GM12801 (cell line): Measurements from ENCODE around the gene NPSR1.

Experiments used
- TF ChIP-seq, protein P1 (sequence below): IDR thresholded peaks from one replicate; pipeline ENCODE4 v1.5.1; 2011; ENCODE audit warnings: control low read depth; ENCODE audit not compliant: insufficient read length; ENCODE audit errors: extremely low read depth

NPSR1 gene

DNA sequence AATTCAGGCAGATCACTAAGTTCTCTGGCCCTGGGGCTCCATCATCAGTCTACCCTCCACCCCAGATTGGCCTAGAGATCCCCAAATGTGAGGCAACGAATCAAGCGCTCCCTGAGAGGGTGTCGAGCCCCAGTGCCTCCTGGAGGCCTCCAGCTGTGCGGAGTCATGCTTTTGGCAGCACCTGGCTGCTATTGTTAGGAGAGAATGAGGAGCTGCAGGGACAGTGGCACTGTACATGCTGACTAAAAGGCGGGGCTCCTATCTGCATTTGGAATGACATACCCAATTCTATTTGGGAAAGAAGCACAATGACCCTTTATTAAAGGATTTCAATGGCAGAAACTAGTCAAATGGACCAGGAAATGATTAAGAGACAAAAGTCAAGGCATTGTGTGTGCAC is 217.5 kb downstream of the NPSR1 start:
- TF ChIP-seq, protein P1, sequence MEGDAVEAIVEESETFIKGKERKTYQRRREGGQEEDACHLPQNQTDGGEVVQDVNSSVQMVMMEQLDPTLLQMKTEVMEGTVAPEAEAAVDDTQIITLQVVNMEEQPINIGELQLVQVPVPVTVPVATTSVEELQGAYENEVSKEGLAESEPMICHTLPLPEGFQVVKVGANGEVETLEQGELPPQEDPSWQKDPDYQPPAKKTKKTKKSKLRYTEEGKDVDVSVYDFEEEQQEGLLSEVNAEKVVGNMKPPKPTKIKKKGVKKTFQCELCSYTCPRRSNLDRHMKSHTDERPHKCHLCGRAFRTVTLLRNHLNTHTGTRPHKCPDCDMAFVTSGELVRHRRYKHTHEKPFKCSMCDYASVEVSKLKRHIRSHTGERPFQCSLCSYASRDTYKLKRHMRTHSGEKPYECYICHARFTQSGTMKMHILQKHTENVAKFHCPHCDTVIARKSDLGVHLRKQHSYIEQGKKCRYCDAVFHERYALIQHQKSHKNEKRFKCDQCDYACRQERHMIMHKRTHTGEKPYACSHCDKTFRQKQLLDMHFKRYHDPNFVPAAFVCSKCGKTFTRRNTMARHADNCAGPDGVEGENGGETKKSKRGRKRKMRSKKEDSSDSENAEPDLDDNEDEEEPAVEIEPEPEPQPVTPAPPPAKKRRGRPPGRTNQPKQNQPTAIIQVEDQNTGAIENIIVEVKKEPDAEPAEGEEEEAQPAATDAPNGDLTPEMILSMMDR: no peak

DNA sequence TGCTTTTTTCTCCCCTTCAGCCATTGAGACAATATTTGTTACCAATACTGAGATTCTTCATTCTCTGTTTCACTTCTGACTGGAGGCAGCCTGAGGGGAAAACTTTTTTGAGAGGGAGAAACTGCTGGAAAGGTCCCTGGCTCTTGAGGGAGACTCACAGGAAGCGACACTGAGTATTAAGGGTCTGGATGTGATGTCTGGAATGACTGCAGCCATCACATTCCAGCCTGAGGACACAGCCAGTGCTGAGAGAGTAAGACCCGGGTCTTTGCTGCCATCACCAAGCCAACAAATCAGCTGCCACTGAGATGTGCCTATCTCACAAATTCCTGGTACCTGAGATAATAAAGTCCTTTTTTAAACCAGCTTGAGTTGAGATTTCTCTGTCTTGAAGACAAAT is 221.9 kb downstream of the NPSR1 start:
- TF ChIP-seq, protein P1: no peak

DNA sequence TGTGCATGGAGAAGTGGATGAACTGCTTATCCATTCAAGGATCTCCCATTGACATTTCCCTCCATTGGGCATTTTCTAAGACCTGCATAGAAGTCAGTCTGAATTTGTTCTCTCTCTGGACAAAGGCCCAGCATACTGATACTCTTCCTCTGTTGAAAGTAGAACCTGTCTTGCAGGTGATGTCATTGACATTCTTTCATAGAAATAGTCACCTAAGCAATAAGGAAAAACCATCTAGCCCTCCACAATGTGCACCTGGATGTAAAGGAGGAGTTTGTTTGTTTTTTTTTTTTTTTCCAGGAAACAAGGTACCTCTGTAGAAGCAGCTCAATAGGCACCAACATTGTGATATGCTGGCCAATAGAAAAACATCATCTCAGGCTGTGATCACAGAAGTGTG is 228.8 kb downstream of the NPSR1 start:
- TF ChIP-seq, protein P1: no peak

DNA sequence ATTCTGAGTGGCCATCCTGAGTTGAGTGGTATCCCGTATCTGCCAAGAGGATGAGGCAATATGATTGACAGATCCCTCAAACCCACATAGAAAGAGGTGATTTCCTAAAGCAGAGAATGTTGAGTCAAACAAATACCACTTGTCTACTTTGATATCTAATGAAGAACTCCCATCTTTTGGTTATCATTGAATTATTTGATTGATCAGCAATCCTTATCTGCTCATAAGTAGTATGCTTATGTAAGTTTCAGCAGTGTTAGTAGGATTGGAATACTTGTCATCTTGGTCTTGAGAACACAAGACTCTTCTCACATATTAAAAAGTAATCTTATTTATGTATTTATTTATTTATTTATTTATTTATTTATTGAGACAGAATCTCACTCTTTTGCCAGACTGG is 231.9 kb downstream of the NPSR1 start:
- TF ChIP-seq, protein P1: no peak

DNA sequence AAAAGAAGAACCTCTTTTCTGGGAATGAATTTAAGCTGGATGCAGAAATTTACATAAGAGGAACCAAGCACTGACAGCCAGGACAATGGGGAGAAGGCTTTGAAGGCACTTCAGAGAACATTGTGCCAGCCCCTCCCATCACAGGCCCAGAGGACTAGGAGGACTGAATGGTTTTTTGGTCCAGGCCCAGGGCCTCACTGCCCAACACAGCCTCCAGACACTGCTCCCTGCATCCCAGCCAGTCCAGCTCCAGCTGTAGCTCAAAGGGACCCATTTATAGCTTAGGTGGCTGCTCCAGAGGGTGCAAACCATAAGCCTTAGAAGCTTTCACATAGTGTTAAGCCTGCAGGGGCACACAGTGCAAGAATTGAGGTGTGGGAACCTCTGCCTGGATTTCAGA is 237.2 kb downstream of the NPSR1 start:
- TF ChIP-seq, protein P1: no peak
